PC-3 (cell line): Measurements from ENCODE around the gene OR4D11.

Experiments
- EZH2phosphoT487 ChIP-seq: fragments of 300-600 bp; sonication (generic); IDR thresholded peaks from 2 replicates; pipeline ENCODE4 v1.6.1; 2018; ENCODE audit warnings: mild to moderate bottlenecking, antibody characterized with exemption, low read length, borderline replicate concordance
- TF ChIP-seq, protein P1 (sequence below): fragments of 300-600 bp; sonication (generic); conservative IDR thresholded peaks from 2 replicates; pipeline ENCODE4 v1.5.1; 2017; ENCODE audit warnings: antibody characterized with exemption, low read depth, mild to moderate bottlenecking, low read length

DNA sequence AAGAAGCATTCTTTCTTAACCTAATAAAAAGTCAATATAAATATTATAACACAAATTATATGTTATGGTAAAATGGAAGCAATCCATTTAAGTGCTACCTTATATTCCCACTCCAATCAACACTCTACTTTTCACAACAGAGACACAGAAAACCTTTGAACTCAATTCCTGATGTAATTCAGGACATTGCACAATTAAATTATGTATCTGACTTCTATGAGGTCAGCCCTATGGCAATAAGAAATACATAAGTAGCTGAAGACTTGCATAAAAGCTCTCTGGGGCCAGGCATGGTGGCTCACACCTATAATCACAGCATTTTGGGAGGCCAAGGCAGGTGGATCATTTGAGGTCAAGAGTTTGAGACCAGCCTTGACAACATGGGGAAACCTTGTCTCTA, 23.5 kb upstream of the OR4D11 start:
- TF ChIP-seq, protein P1, sequence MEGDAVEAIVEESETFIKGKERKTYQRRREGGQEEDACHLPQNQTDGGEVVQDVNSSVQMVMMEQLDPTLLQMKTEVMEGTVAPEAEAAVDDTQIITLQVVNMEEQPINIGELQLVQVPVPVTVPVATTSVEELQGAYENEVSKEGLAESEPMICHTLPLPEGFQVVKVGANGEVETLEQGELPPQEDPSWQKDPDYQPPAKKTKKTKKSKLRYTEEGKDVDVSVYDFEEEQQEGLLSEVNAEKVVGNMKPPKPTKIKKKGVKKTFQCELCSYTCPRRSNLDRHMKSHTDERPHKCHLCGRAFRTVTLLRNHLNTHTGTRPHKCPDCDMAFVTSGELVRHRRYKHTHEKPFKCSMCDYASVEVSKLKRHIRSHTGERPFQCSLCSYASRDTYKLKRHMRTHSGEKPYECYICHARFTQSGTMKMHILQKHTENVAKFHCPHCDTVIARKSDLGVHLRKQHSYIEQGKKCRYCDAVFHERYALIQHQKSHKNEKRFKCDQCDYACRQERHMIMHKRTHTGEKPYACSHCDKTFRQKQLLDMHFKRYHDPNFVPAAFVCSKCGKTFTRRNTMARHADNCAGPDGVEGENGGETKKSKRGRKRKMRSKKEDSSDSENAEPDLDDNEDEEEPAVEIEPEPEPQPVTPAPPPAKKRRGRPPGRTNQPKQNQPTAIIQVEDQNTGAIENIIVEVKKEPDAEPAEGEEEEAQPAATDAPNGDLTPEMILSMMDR: no peak
- no peak for TF ChIP-seq EZH2phosphoT487
